Measurements from ENCODE around the gene CAPZB.
A peak's percentile ranks its signal among the peaks of the same experiment; 100 is the strongest.
"Not testable (repeated sequence)": the region's sequence is repeated elsewhere in the genome, so short reads cannot be mapped to it uniquely, and the experiment has no call there.

Gene CAPZB

GRCh38 chr1:19485362-19486187 is at the start of gene CAPZB:
Gene CAPZB, minus strand, starts transcription at chr1:19485539. Its CDS starts 101 bp downstream, at chr1:19485438.
- peaks cover 63% of the 10 kb centered on the region for H3K4me1 Mint-ChIP-seq
- no peaks in the 10 kb centered on the region for H3K27me3 Mint-ChIP-seq
- peaks cover 21% of the 10 kb centered on the region for H3K36me3 Mint-ChIP-seq (ENCODE audit: low read depth)
- ATAC-seq = peak; percentile 90
- H3K4me3 Mint-ChIP-seq = peak within 1 kb of the TSS; percentile 93
- peak; percentile 97 for DNase-seq
- H3K9me3 Mint-ChIP-seq = no peaks in the 10 kb centered on the region
- peak within 1 kb of the TSS; percentile 86 for H3K27ac Mint-ChIP-seq

- H3K4me1 Mint-ChIP-seq = no peaks in the 10 kb centered on the region
- ATAC-seq = no peak
- no peaks in the 10 kb centered on the region for H3K27me3 Mint-ChIP-seq
- peaks cover 16% of the 10 kb centered on the region for H3K9me3 Mint-ChIP-seq
- no peak for DNase-seq
- H3K4me3 Mint-ChIP-seq = no peak overlapping the region
- H3K36me3 Mint-ChIP-seq (ENCODE audit: low read depth) = peaks cover 2% of the 10 kb centered on the region
- H3K27ac Mint-ChIP-seq = no peak overlapping the region
Observed at GRCh38 chr1:19534281-19534680, 48.9 kb upstream of the CAPZB start.

GRCh38 chr1:19533626-19534025 is 48.3 kb upstream of the CAPZB start:
- no peak for ATAC-seq
- Mint-ChIP-seq H3K36me3 (ENCODE audit: low read depth) (peaks cover 2% of the 10 kb centered on the region), H3K27ac (no peak overlapping the region), H3K9me3 (peaks cover 16% of the 10 kb centered on the region), H3K4me1 (no peaks in the 10 kb centered on the region), H3K27me3 (no peaks in the 10 kb centered on the region), H3K4me3 (no peak overlapping the region)
- no peak for DNase-seq

GRCh38 chr1:19532519-19532918 is 47.2 kb upstream of the CAPZB start:
- Mint-ChIP-seq H3K9me3 (peaks cover 16% of the 10 kb centered on the region), H3K4me3 (no peak overlapping the region), H3K27me3 (no peaks in the 10 kb centered on the region), H3K27ac (no peak overlapping the region), H3K4me1 (no peaks in the 10 kb centered on the region), H3K36me3 (ENCODE audit: low read depth) (peaks cover 2% of the 10 kb centered on the region)
- DNase-seq (no peak), ATAC-seq (no peak)

- Mint-ChIP-seq H3K4me3 (no peak overlapping the region), H3K9me3 (peaks cover 7% of the 10 kb centered on the region), H3K4me1 (no peaks in the 10 kb centered on the region), H3K36me3 (ENCODE audit: low read depth) (no peaks in the 10 kb centered on the region), H3K27me3 (no peaks in the 10 kb centered on the region), H3K27ac (no peak overlapping the region)
- DNase-seq = no peak
- no peak for ATAC-seq
Observed at GRCh38 chr1:19529664-19530063, 44.3 kb upstream of the CAPZB start.

- H3K27ac Mint-ChIP-seq = no peak overlapping the region
- peaks cover 4% of the 10 kb centered on the region for H3K4me1 Mint-ChIP-seq
- DNase-seq = no peak
- no peaks in the 10 kb centered on the region for H3K27me3 Mint-ChIP-seq
- H3K36me3 Mint-ChIP-seq (ENCODE audit: low read depth) = no peaks in the 10 kb centered on the region
- H3K4me3 Mint-ChIP-seq = no peak overlapping the region
- ATAC-seq = no peak
- H3K9me3 Mint-ChIP-seq = peaks cover 7% of the 10 kb centered on the region
Observed at GRCh38 chr1:19528438-19528837, 43.1 kb upstream of the CAPZB start.

GRCh38 chr1:19525607-19526545 is 40.5 kb upstream of the CAPZB start:
- H3K9me3 Mint-ChIP-seq = peaks cover 5% of the 10 kb centered on the region
- no peaks in the 10 kb centered on the region for H3K27me3 Mint-ChIP-seq
- ATAC-seq = no peak
- H3K27ac Mint-ChIP-seq = no peak overlapping the region
- no peak overlapping the region for H3K4me3 Mint-ChIP-seq
- H3K36me3 Mint-ChIP-seq (ENCODE audit: low read depth) = peaks cover 2% of the 10 kb centered on the region
- no peak for DNase-seq
- peaks cover 4% of the 10 kb centered on the region for H3K4me1 Mint-ChIP-seq

- H3K27me3 Mint-ChIP-seq = no peaks in the 10 kb centered on the region
- peaks cover 2% of the 10 kb centered on the region for H3K36me3 Mint-ChIP-seq (ENCODE audit: low read depth)
- H3K4me3 Mint-ChIP-seq = no peak overlapping the region
- H3K27ac Mint-ChIP-seq = no peak overlapping the region
- H3K9me3 Mint-ChIP-seq = peaks cover 4% of the 10 kb centered on the region
- no peak for ATAC-seq
- no peak for DNase-seq
- H3K4me1 Mint-ChIP-seq = peaks cover 5% of the 10 kb centered on the region
Observed at GRCh38 chr1:19524791-19525190, 39.5 kb upstream of the CAPZB start.

GRCh38 chr1:19522570-19522969 is 37.2 kb upstream of the CAPZB start:
- DNase-seq; H3K36me3 Mint-ChIP-seq (ENCODE audit: low read depth); H3K27ac Mint-ChIP-seq; H3K4me1 Mint-ChIP-seq; H3K27me3 Mint-ChIP-seq; H3K9me3 Mint-ChIP-seq; H3K4me3 Mint-ChIP-seq; ATAC-seq: not testable (repeated sequence)

- ATAC-seq (no peak), DNase-seq (no peak)
- H3K27ac Mint-ChIP-seq = no peak overlapping the region
- H3K4me3 Mint-ChIP-seq = no peak overlapping the region
- peaks cover 2% of the 10 kb centered on the region for H3K36me3 Mint-ChIP-seq (ENCODE audit: low read depth)
- H3K4me1 Mint-ChIP-seq = peaks cover 7% of the 10 kb centered on the region
- no peaks in the 10 kb centered on the region for H3K27me3 Mint-ChIP-seq
- H3K9me3 Mint-ChIP-seq = peaks cover 4% of the 10 kb centered on the region
Observed at GRCh38 chr1:19521411-19521810, 36.1 kb upstream of the CAPZB start.

GRCh38 chr1:19517017-19517416 is 31.7 kb upstream of the CAPZB start:
- no peaks in the 10 kb centered on the region for H3K27me3 Mint-ChIP-seq

GRCh38 chr1:19515201-19515600 is 29.9 kb upstream of the CAPZB start:
- no peaks in the 10 kb centered on the region for H3K27me3 Mint-ChIP-seq
- no peak for DNase-seq
- no peaks in the 10 kb centered on the region for H3K9me3 Mint-ChIP-seq
- H3K4me3 Mint-ChIP-seq = no peak overlapping the region
- ATAC-seq = no peak
- H3K27ac Mint-ChIP-seq = no peak overlapping the region
- H3K4me1 Mint-ChIP-seq = peaks cover 28% of the 10 kb centered on the region
- H3K36me3 Mint-ChIP-seq (ENCODE audit: low read depth) = no peaks in the 10 kb centered on the region

More at GRCh38 chr1:19517017-19517416, 31.7 kb upstream of the CAPZB start:
- peaks cover 16% of the 10 kb centered on the region for H3K4me1 Mint-ChIP-seq
- H3K9me3 Mint-ChIP-seq = peaks cover 4% of the 10 kb centered on the region
- DNase-seq = no peak
- ATAC-seq = no peak
- H3K4me3 Mint-ChIP-seq = no peak overlapping the region
- H3K36me3 Mint-ChIP-seq (ENCODE audit: low read depth) = peaks cover 2% of the 10 kb centered on the region
- no peak overlapping the region for H3K27ac Mint-ChIP-seq

GRCh38 chr1:19514391-19514831 is 29.1 kb upstream of the CAPZB start:
- no peak for ATAC-seq
- peaks cover 32% of the 10 kb centered on the region for H3K4me1 Mint-ChIP-seq
- H3K9me3 Mint-ChIP-seq = no peaks in the 10 kb centered on the region
- H3K27ac Mint-ChIP-seq = no peak overlapping the region
- H3K36me3 Mint-ChIP-seq (ENCODE audit: low read depth) = no peaks in the 10 kb centered on the region
- no peak for DNase-seq
- H3K4me3 Mint-ChIP-seq = no peak overlapping the region
- no peaks in the 10 kb centered on the region for H3K27me3 Mint-ChIP-seq

GRCh38 chr1:19512545-19512944 is 27.2 kb upstream of the CAPZB start:
- H3K27ac Mint-ChIP-seq = no peak overlapping the region
- no peak for DNase-seq
- H3K4me3 Mint-ChIP-seq = no peak overlapping the region
- no peaks in the 10 kb centered on the region for H3K27me3 Mint-ChIP-seq
- H3K36me3 Mint-ChIP-seq (ENCODE audit: low read depth) = no peaks in the 10 kb centered on the region
- ATAC-seq = no peak
- no peaks in the 10 kb centered on the region for H3K9me3 Mint-ChIP-seq
- peaks cover 43% of the 10 kb centered on the region for H3K4me1 Mint-ChIP-seq

- no peak for DNase-seq
- H3K4me3 Mint-ChIP-seq = no peak overlapping the region
- H3K4me1 Mint-ChIP-seq = peaks cover 48% of the 10 kb centered on the region
- H3K27me3 Mint-ChIP-seq = no peaks in the 10 kb centered on the region
- ATAC-seq = no peak
- H3K27ac Mint-ChIP-seq = no peak overlapping the region
- no peaks in the 10 kb centered on the region for H3K9me3 Mint-ChIP-seq
- no peaks in the 10 kb centered on the region for H3K36me3 Mint-ChIP-seq (ENCODE audit: low read depth)
Observed at GRCh38 chr1:19511116-19511515, 25.8 kb upstream of the CAPZB start.
